ENCODE data around the gene UBL3.
A peak's percentile ranks its signal among the peaks of the same experiment; 100 is the strongest.

UBL3 gene

DNA sequence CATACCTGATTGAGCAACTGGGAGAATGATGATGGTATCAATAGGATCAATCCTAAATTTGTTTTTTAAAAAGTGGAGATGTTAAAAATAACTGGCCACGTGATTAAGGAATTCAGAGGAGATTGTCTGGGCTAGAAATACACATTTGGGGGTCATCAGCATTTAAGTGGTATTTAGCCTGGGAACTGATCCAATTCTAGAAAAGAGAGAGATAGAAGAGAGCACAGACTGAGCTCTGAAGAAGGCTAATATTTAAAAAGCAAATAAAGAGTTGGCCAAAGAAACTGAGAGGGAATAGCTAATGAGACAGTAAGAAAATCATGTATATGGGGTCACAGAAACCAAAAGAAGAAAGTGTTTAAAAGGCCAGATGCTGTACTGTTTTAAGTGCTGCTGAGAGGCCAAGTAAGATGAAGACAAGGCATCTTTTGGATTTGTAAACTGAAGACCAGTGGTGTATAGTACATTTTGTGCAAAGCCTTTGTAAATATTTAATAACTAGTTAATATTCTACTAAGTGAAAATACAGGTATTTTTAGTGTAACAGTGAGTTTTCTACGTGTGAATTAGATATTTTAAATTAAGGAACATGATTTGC, 40.2 kb downstream of the UBL3 start:
- no peak for DNase-seq (ENCODE audit: low spot score)

DNA sequence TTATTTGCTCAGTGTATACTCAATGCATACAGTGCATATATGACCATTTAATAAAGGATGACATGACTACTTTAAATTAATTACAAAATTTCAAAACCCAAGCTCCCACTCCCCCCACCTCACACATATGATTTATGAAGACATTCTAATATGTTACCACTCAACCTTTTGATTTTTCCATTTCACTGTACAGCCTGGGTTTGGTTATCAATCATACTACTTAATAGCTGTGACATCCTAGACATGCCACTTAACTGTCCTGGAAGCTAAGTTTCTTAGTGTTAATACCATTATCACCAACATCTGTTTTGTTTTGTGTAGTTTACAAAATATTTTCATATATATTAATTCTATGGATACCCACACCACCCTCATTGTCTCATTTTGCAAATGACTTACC, 42.2 kb downstream of the UBL3 start:
- DNase-seq (ENCODE audit: low spot score) = no peak

DNA sequence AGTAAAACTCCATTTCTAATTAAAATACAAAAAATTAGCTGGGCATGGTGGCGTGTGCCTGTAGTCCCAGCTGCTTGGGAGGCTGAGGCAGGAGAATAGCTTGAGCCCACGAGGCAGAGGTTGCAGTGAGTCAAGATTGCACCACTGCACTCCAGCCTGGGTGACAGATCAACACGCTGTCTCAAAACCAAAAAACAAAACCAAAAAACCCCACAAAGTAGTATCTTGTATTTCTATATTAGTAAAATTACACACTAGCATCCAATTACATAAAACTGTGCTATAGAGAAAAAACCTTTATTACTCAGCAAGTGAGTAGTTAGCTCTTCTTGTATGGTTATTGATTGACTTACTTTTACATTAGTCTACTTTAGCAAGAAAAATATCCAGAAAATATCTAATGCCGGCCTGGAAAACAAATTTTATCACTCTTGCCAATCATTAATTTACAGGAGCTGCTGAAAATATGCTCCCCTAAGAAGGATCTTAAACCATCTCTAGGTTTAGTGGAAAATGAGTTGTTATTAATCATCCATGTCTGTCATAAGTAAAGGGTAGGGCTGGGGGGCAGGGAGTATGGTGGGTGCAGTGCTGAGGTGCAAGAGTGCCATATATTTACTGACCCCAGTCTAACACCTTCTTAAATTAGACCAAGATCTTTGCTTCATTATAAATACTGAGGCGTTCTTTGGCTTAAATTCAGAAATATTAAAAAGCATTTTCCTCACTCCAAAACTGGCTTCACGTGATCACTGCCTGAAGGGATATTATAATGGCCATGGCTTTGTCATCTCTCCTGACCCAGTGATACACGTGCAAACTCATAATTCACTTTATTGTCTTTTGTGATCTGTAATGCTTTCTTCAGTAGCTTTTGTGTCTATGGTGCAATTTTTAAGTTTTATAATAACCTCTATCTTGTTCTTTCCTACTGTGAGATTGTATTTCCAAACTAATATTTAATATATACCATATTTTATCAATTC, 44.1 kb downstream of the UBL3 start:
- DNase-seq (ENCODE audit: low spot score) = no peak

DNA sequence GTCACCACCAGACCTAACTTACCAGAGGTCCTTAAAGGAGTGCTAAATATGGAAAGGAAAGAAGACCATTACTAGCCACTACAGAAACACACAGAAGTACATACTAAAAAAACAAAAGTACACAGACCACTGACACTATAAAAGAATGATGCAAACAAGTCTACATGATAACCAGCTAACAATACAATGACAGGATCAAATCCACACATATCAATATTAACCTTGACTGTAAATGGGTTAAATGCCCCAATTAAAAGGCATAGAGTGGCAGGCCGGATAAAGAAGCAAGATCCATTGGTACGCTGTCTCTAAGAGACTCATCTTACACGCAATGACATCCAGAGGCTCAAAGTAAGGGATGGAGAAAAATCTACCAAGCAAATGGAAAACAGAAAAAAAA, 47.2 kb downstream of the UBL3 start:
- no peak for DNase-seq (ENCODE audit: low spot score)

DNA sequence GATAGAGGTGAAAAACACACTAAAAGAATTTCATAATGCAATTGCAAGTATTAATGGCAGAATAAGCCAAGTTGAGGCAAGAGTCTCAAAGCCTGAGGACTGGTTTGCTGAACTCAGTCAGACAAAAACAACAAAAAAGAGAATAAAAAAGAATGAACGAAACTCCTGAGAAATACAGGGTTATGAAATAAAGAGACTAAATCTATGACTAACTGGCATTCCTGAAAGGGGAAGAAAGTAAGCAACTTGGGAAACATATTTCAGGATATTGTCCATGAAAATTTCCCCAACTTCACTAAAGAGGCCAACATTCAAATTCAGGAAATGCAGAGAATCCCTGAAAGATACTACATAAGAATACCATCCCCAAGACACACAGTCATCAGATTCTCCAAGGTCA, 47.8 kb downstream of the UBL3 start:
- DNase-seq (ENCODE audit: low spot score) = peak; percentile 15

DNA sequence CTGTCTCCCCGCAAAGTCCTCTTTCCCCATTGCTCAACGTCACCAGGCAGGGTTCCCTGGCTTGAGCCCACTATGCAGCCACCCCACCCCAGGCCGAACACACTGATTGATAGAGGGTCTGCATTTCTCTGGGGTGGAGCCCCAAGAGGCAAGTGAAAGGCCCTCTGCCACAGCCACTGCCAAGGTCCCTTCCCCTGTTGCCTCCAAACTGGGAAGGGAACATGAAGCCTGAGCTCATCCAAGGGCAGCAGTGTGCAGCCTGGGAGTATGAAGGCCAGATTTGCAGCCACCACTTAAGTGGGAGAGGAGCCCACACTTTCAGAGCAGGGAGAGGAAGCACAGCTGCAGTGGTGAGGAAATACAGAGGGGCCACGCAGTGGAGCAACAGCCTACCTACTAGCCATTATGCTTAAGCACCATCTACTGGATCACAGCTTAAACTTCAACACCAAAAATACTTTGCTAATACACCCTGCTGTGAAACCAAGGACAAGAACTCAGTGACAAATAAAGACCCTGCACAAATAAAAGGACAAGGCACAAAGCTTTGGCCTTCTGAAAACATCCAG, 48.6 kb downstream of the UBL3 start:
- no peak for DNase-seq (ENCODE audit: low spot score)

DNA sequence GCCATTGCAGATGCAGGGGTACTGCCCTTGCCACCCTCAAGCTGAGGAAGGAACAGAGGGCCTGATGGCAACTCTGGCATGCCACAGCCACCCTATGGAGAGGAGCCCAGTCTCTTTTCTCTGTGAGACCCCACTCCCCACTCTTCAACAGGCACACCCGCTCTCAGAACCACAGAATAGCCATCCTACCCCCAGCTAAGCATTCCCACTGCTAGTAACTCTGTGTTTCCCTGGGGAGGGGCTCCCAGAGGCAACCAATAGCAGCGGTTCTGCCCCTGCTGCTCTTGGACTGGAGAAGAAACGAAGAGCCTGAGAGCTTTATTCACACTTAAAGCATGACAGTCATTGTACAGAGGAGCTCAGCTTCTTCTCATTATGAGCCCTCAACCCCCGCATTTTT, 49.3 kb downstream of the UBL3 start:
- DNase-seq (ENCODE audit: low spot score) = no peak

DNA sequence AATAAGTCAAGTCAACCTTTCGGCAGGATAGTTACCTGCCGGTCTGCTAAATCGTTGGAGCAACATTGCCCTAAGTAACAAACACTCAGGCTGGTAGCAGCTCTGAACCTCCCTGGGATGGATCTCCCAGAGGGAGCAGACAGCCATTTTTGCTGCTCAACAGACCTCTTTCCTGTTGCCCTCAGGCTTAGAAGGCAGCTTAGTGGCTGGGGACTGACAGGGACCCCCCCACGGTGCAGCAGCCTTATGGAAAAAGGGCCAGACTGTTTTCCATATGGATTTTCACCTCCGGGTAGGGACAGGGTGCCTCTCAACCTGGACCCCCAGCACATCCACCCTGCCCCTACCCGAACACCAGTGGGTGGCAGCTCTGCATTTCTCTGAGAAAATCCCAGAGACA, 49.7 kb downstream of the UBL3 start:
- DNase-seq (ENCODE audit: low spot score) = no peak

DNA sequence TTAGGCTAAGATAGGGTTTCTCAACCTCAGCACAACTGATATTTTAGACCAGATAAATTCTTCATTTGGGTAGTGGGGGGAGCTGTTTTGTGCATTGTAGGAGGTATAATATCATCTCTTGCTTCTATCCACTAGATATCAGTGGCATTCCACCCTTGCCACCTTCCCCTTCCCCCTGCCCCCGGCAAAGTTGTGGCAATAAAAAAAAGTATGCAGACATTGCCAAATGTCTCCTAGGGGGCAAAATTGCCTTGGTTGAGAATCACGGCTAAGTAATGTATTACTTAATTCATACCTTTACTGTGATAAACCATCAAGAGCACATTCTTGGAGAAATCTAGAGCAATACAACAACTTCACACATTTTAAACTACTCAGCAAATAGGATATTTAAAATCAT, 51.4 kb downstream of the UBL3 start:
- no peak for DNase-seq (ENCODE audit: low spot score)

DNA sequence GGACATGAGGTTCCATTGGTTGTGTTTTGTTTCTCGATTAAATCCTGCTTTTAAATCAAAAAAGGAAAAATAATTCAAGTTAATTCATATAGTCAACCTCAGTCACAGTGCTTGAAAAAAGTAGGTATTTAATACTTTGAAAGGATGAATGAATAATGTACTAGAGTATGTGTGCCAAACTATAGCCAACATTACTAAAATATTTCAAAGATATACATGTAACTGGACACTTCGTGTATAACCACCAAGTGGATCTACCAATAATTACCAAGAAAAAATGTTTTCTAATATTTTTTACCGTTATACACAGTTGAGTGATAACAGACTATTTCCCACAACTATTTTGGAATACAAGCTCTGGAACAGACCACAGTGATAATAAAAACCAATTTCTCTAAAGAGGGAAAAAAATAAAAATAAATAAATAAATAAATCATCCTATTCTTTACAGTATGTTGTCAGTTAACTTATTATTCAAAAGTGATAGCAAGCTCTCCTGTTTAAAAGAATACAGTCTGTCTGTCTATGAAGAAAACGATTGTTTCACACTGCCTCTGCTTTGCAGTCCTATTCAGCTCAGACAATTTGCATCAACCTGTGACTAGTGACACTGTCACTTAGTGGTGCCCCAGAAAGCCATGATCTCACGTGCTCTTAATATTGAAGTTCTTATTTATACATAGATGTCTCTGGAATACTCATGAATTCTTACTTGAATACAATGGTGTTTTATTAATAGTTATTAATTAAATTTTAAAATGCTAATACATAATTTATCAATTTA, 58.2 kb downstream of the UBL3 start:
- no peak for DNase-seq (ENCODE audit: low spot score)

DNA sequence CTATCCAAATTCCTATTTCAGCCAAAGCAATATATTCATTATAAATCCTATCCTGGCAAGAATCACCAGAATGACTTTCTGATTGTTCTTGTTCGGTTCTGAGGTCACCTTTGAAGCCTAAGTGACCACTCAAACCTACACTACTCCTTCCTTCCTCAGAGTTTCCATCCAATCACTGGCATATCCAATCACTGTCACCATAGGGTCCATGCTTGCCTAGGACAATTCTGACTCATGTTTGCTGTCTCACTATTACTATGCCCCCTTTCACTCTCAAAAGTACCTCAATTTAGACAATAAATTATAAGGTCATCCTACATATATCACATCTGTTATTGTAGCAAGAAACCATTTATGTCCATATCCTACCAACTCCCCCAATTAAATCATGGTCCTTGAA, 58.9 kb downstream of the UBL3 start:
- DNase-seq (ENCODE audit: low spot score) = no peak

DNA sequence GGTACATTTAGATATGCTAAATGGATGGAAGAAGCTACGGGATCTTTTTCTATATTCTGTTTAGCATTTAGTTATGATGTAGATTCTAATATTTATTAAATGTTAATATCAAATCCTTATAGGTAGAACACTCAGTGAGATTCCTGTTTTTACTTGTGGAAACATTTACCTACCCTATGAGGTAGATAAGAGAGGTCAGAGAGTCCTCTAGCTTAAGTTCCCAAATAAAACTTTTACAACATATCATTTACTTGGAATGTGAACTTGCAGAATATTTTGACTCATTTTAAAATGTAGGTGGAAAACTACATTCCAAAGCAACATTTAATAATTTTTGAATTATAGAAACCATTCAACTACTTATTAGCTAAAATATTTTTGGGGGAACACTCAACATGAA, 63.7 kb downstream of the UBL3 start:
- DNase-seq (ENCODE audit: low spot score) = no peak

DNA sequence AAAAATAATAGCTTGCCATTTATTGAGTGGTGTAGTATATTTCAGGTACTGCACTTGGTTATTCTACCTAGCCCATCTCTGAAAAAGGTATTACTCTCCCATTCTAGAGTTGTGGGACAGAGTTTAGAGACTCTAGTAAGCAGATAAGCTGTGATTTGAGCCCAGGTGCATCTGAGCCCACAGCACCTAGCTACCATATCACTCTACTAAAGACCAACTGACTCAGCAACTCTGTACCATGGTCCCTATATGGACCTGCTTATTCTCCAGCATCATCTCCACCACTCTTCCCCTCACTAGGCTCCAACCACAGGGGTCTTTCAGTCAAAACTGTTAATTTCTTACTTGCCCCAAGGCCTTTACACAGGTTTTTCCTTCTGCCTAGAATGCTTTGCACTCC, 64.4 kb downstream of the UBL3 start:
- DNase-seq (ENCODE audit: low spot score) = no peak

DNA sequence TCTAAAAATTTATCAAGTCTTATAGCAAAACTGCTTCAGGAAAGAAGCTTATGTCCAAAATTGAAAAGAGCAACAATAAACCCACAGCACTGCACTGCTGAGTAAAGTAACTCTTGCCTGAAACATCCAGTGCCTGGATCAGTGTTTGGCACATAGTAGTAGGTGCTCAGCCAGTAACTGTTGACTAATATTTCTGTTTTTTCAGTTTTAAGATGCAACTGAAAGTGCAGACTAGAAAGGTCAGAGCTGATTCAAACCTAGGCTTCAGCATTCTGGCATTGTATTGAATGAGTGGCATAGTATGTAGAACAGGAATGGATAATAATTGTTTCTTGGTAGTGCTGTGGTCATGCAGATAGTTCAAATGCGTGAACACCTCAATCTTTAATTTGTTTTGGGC, 67.6 kb downstream of the UBL3 start:
- no peak for DNase-seq (ENCODE audit: low spot score)

DNA sequence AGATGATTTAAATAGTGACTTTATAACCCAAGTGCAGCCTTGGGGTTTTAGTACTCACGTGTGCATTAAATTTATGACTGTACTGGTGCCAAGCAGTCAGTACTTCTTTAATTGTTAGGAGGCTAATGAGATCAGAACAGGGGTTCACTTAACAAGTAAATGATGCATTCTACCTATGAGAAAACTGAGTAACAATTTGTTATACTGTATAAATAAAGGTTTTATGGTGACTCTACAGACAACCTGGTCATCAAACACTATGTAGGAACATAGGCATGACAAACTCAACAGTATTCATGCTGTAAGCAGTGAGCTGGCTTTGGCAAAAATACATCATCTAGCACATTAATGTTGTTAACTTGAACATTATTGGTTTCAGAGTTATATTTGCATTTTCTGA, 75.6 kb downstream of the UBL3 start:
- DNase-seq (ENCODE audit: low spot score) = no peak

DNA sequence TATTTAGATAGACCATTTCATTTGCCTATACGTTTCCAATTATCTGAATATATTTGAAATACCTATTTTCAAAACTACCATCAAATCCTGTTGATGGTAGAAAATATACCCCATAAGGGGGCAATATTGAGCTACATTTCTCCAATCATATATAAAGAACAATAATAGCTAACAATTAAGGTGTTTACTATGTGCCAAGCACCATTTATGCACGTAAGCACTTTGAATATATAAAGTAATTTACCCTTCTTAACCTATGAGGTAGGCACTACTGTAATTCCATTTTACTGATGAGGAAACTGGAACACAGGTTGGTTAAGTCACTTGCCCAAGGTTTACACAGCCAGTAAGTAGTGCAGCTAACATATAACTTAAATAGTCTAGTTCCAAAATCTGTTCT, 79.2 kb downstream of the UBL3 start:
- no peak for DNase-seq (ENCODE audit: low spot score)

DNA sequence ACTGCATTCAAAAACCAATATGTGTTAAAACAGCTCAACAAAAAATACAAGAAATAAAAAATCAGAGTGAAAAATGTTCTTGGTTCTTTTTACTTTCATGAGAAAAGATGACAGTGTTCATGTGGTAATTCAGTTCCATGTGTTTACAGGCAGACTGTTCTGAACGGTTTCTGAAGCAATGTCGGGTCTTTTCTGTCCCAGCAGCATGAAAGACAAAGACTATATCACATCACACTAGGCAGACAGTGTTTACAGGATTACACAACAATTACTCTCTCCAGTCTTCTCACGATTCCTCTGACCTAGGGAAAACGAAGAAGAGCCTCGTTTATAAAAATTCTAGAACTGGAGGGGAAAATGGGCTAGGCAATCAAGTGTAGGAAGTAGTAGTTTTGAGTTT, 83.4 kb downstream of the UBL3 start:
- DNase-seq (ENCODE audit: low spot score) = no peak

DNA sequence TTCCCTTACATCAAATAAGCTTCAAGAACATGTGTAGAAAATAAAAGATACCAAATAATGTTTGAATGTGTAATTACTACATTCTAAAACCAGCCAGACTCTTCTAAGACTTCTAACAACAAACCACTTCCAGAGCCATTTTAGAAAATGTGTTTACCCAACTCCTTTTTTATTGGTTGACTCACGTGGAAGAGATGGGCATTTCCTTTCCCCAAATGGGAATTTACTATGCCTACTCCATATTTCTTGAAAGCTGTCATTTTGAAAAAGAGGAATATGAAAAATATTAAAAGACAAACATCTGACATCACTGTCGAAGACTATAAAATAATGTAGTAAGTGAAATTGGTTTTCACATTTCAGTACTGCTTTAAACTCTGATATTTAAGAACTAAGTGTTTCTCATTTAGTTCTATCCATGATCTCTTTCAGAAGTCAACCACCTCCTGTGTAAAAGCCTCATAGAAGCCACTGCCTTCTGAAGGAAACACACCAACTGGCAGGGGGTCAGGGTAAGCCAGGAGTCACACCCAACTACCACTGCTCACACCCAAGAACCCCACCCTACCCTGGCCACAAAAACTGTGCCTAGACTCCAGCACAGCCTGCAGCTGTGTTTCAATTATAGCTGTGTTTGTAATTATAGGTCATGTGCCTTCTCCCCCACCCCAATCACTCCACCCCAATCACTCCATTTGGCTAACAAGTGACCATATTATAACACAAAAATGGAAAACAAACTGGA, 86.8 kb downstream of the UBL3 start:
- no peak for DNase-seq (ENCODE audit: low spot score)

DNA sequence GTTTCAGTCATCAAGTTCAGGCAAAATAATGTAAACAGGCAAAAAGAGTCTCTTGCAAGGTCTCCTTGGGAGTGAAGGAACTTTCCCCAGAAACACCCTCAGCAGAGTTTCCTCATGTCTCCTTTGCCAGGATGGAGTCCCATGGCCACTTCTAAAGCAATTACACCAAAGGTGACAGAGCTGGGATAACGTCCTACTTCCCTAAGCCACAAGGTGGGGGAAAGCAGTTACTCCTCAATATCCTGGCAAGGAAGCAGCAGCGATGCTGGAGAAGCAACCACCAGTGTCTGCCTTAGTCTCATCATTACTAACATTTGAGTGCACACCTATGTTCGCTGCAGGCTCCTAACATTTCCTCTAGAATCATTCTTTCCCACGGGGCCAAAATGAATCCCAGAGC, 88.6 kb downstream of the UBL3 start:
- no peak for DNase-seq (ENCODE audit: low spot score)

DNA sequence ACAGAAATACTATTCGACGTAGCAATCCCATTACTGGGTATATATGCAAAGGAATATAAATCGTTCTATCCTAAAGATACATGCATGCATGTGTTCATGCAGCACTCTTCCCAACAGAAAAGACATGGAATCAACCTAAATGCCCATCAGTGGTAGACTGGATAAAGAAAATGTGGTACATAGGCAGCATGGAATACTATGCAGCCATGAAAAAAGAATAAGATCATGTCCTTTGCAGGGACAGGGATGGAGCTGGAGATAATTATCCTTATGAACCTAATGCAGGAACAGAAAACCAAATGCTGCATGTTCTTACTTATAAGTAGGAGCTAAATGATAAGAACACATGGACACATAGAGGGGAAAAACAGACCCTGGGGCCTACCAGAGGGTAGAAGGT, 89.3 kb downstream of the UBL3 start:
- DNase-seq (ENCODE audit: low spot score) = no peak

DNA sequence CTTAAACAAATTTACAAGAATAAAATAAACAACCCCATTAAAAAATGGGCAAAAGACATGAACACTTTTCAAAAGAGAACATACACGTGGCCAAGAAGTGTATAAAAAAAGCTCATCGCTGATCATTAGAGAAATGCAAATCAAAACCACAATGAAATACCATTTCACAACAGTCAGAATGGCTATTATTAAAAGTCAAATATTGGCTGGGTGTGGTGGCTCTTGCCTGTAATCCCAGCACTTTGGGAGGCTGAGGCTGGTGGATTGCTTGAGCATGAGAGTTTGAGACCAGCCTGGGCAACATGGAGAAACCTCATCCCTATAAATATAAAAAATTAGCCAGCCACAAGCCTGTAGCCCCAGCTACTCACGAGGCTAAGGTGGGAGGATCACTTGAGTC, 89.9 kb downstream of the UBL3 start:
- no peak for DNase-seq (ENCODE audit: low spot score)
